Activated CD4-positive, CD25-positive, alpha-beta regulatory T cell (primary cell): ENCODE data around the gene CHST7.

Source experiments
- DNase-seq, 4 experiments: peaks; one replicate each; lab custom pipeline; 2025; lab: John Stamatoyannopoulos, UW

Gene CHST7

GRCh38 chrX:46572340-46572936 is 1.1 kb upstream of the CHST7 start:
- DNase-seq = no peak

GRCh38 chrX:46573892-46574773 is 568 bp downstream of the CHST7 start:
- peak; percentile 11 to 64 (median 38) for DNase-seq

- peak in 3 of 4 experiments; percentile 4 to 29 (median 13) for DNase-seq
Measured at GRCh38 chrX:46574774-46575381, 1.3 kb downstream of the CHST7 start.

- DNase-seq = no peak
Measured at GRCh38 chrX:46575586-46575985, 2.0 kb downstream of the CHST7 start.

GRCh38 chrX:46575991-46576392 is 2.4 kb downstream of the CHST7 start:
- DNase-seq = no peak

- DNase-seq = no peak
Measured at GRCh38 chrX:46576458-46576857, 2.9 kb downstream of the CHST7 start.

GRCh38 chrX:46577221-46578005 is 3.8 kb downstream of the CHST7 start:
- no peak for DNase-seq

- no peak for DNase-seq
Measured at GRCh38 chrX:46579250-46579649, 5.7 kb downstream of the CHST7 start.

- no peak for DNase-seq
Measured at GRCh38 chrX:46580613-46581012, 7.0 kb downstream of the CHST7 start.

- no peak for DNase-seq
Measured at GRCh38 chrX:46582325-46582724, 8.8 kb downstream of the CHST7 start.

GRCh38 chrX:46582966-46583365 is 9.4 kb downstream of the CHST7 start:
- no peak for DNase-seq

- DNase-seq = no peak
Measured at GRCh38 chrX:46584736-46585135, 11.2 kb downstream of the CHST7 start.

GRCh38 chrX:46587158-46587557 is 13.6 kb downstream of the CHST7 start:
- DNase-seq = no peak

GRCh38 chrX:46587753-46588171 is 14.2 kb downstream of the CHST7 start:
- no peak for DNase-seq

GRCh38 chrX:46588263-46588662 is 14.7 kb downstream of the CHST7 start:
- peak in 2 of 4 experiments; percentile 0 to 8 for DNase-seq

GRCh38 chrX:46589977-46590723 is 16.6 kb downstream of the CHST7 start:
- DNase-seq = no peak

- DNase-seq = no peak
Measured at GRCh38 chrX:46595084-46595483, 21.5 kb downstream of the CHST7 start.

- DNase-seq = no peak
Measured at GRCh38 chrX:46597208-46597607, 23.6 kb downstream of the CHST7 start.

- no peak for DNase-seq
Measured at GRCh38 chrX:46597771-46598170, 24.2 kb downstream of the CHST7 start.

GRCh38 chrX:46599051-46599560 is 25.5 kb downstream of the CHST7 start:
- DNase-seq = no peak

- DNase-seq = no peak
Measured at GRCh38 chrX:46601283-46601682, 27.7 kb downstream of the CHST7 start.
